Effector CD8-positive, alpha-beta T cell (primary cell): Measurements from ENCODE around the gene ACO1.

Source experiments
- DNase-seq: peaks from one replicate; lab custom pipeline; 2025; lab: John Stamatoyannopoulos, UW

ACO1 gene

GRCh38 chr9:32419921-32420320 is 35.5 kb downstream of the ACO1 start:
- no peak for DNase-seq

GRCh38 chr9:32422237-32422806 is 37.9 kb downstream of the ACO1 start:
- DNase-seq = no peak

GRCh38 chr9:32423371-32423770 is 38.9 kb downstream of the ACO1 start:
- DNase-seq = no peak

- DNase-seq = no peak
Observed at GRCh38 chr9:32424616-32425015, 40.2 kb downstream of the ACO1 start.

- no peak for DNase-seq
Observed at GRCh38 chr9:32426278-32426939, 42.0 kb downstream of the ACO1 start.

GRCh38 chr9:32427111-32427873 is 42.8 kb downstream of the ACO1 start:
- no peak for DNase-seq

- no peak for DNase-seq
Observed at GRCh38 chr9:32430720-32431119, 46.3 kb downstream of the ACO1 start.

GRCh38 chr9:32431196-32431595 is 46.8 kb downstream of the ACO1 start:
- DNase-seq = no peak

GRCh38 chr9:32431940-32432555 is 47.6 kb downstream of the ACO1 start:
- DNase-seq = peak; percentile 22

- no peak for DNase-seq
Observed at GRCh38 chr9:32434892-32435291, 50.4 kb downstream of the ACO1 start.

GRCh38 chr9:32441678-32442077 is 57.2 kb downstream of the ACO1 start:
- DNase-seq = no peak

GRCh38 chr9:32442433-32442832 is 58.0 kb downstream of the ACO1 start:
- DNase-seq = no peak

GRCh38 chr9:32449969-32450368 is 65.5 kb downstream of the ACO1 start:
- no peak for DNase-seq

GRCh38 chr9:32454280-32454679 is 69.8 kb downstream of the ACO1 start:
- no peak for DNase-seq

- no peak for DNase-seq
Observed at GRCh38 chr9:32455738-32456137, 71.3 kb downstream of the ACO1 start.

GRCh38 chr9:32456564-32456963 is 72.1 kb downstream of the ACO1 start:
- no peak for DNase-seq

GRCh38 chr9:32463500-32464293 is 79.3 kb downstream of the ACO1 start:
- no peak for DNase-seq

- no peak for DNase-seq
Observed at GRCh38 chr9:32468740-32469139, 84.3 kb downstream of the ACO1 start.

- no peak for DNase-seq
Observed at GRCh38 chr9:32472344-32472743, 87.9 kb downstream of the ACO1 start.

GRCh38 chr9:32483343-32483742 is 98.9 kb downstream of the ACO1 start:
- no peak for DNase-seq

- no peak for DNase-seq
Observed at GRCh38 chr9:32486839-32487562, 102.6 kb downstream of the ACO1 start.
